Measurements from ENCODE around the gene BTBD9. TPM values are rescaled to one million over a fixed set of nuclear protein-coding genes. Genes with fewer than 3 reads are reported as not detected.

BTBD9 gene
- polyA plus RNA-seq, 2 of the 4 experiments (the other 2 are of a cell fraction), result 2.3 to 4.6 TPM

DNA sequence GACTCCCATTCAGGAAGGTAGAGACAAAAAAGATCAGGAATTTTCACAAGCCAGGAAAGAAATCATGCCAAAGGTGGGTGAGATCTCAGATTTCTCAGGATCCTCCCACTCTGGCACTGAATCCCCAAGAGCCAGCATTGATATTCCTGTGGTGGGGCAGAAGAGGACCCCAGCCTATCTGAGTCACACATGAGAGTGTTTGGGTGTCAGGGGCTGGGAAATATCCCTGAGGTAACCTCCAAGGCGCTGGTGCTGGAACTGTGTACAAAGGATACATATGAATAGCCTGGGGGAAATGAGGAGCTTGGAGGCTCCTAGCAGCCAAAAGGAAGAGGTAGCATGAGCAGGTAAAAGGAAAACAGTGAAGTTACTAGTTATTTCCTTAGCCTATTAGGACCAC is 369.4 kb downstream of the BTBD9 start:
- no peak overlapping the region for H3K4me3 ChIP-seq
- H3K27ac ChIP-seq, result no peak overlapping the region
- TF ChIP-seq MAZ (IDR thresholded peaks at IDR 0.05; ENCODE audit: borderline replicate concordance, low read depth, low read length) (no peak), HOXB13 (CRISPR knock-in tag; IDR thresholded peaks at IDR 0.05; ENCODE audit: low read depth) (no peak), SMC3 (IDR thresholded peaks at IDR 0.05) (no peak), ZNF302 (CRISPR knock-in tag; IDR thresholded peaks at IDR 0.05) (no peak), HOXB5 (CRISPR knock-in tag; IDR thresholded peaks at IDR 0.05) (no peak), FOSB (CRISPR knock-in tag; IDR thresholded peaks at IDR 0.05) (no peak), TFCP2L1 (CRISPR knock-in tag; IDR thresholded peaks at IDR 0.05) (no peak)
- TF ChIP-seq, protein P1, sequence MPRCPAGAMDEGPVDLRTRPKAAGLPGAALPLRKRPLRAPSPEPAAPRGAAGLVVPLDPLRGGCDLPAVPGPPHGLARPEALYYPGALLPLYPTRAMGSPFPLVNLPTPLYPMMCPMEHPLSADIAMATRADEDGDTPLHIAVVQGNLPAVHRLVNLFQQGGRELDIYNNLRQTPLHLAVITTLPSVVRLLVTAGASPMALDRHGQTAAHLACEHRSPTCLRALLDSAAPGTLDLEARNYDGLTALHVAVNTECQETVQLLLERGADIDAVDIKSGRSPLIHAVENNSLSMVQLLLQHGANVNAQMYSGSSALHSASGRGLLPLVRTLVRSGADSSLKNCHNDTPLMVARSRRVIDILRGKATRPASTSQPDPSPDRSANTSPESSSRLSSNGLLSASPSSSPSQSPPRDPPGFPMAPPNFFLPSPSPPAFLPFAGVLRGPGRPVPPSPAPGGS (IDR thresholded peaks at IDR 0.05), result no peak
- TF ChIP-seq, protein P2, sequence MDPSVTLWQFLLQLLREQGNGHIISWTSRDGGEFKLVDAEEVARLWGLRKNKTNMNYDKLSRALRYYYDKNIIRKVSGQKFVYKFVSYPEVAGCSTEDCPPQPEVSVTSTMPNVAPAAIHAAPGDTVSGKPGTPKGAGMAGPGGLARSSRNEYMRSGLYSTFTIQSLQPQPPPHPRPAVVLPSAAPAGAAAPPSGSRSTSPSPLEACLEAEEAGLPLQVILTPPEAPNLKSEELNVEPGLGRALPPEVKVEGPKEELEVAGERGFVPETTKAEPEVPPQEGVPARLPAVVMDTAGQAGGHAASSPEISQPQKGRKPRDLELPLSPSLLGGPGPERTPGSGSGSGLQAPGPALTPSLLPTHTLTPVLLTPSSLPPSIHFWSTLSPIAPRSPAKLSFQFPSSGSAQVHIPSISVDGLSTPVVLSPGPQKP (IDR thresholded peaks at IDR 0.05; ENCODE audit: low read depth, low read length), result no peak
- ATAC-seq (no peak), FAIRE-seq (no peak), DNase-seq (ENCODE audit: low read depth in 1 of 2, low spot score in 1 of 2) (no peak)
- no peak overlapping the region for H3K4me2 ChIP-seq
- no peaks in the 10 kb centered on the region for H3K9me3 ChIP-seq
- WGBS (ENCODE audit: missing lambda C conversion rate), result 73% methylated on average over 1 of the region's 1 CpG
- ChIA-PET CTCF (no interaction called here), POLR2A (no interaction called here)
- no peaks in the 10 kb centered on the region for H3K4me1 ChIP-seq

DNA sequence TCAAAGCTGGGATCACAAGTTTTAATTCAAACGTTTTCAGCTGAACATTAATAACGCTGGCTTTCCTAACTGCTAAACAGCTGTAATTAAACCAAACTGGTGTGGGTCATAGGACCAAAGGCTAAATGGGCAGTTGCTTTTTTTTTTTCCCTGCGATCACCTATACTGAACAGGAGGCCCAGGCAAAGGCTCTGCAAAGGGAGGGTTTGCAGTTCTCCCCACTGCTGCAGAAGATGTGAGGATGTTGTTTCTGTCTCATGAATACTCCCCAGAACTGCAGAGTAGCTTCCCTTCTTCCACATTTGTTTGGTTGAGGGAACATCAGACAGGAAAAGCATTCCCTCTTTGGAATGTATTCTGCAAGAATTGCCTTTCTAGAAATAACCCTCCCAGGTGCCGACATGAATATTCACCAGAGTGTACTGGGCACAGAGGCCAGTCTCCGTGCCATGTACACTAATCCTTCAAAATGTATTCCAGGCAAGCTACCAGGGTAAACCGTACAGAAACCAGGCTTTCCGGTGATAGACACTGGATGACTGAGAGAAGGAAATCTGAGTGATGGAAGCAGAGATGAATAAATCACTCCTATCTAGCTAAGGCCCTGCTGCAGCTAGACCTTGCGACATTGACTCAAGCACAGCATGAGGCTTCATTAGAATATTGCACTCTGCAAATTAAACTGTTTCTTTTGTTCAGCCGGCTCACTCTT is 370.1 kb downstream of the BTBD9 start:
- TF ChIP-seq GATA3 (IDR thresholded peaks at IDR 0.05; ENCODE audit: borderline replicate concordance) (no peak), NFE2L2 (conservative IDR thresholded peaks at IDR 0.05; ENCODE audit: low read length) (no peak), NPAS2 (CRISPR knock-in tag; IDR thresholded peaks at IDR 0.05; ENCODE audit: borderline replicate concordance) (no peak), PHF8 (IDR thresholded peaks at IDR 0.05; ENCODE audit: borderline replicate concordance, low read depth) (no peak)
- Histone ChIP-seq H3K4me2 (no peak overlapping the region), H3K4me3 (no peak overlapping the region), H3K27ac (no peak overlapping the region), H3K9me3 (no peaks in the 10 kb centered on the region), H3K4me1 (peaks cover 6% of the 10 kb centered on the region)
- 85% methylated on average over 9 of the region's 9 CpGs for WGBS (ENCODE audit: missing lambda C conversion rate)
- no peak for ATAC-seq
- FAIRE-seq, result no peak
- ChIA-PET POLR2A (no interaction called here), CTCF (no interaction called here)
- no peak for DNase-seq (ENCODE audit: low read depth in 1 of 2, low spot score in 1 of 2)

DNA sequence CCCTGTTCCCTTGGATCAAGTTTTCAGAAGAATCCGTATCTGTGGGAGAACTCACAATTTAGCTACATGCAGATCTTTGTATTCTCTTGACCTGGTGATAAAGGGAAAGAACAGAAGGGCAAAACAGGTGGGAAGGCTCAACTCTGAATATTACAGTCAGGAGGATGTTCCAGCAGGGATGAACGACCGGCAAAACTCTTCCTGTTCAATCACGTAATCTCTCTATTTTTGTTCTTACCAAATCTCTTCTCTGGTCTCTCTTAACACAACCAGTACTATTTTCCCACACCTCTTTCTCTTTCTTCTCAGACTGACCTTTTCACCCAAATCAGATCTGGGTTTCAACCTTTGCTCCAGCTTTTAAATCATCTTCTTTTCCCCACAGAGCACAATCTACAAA is 371.4 kb downstream of the BTBD9 start:
- Histone ChIP-seq H3K9me3 (no peaks in the 10 kb centered on the region), H3K4me1 (peaks cover 16% of the 10 kb centered on the region), H3K4me2 (no peak overlapping the region), H3K27ac (no peak overlapping the region), H3K4me3 (no peak overlapping the region)
- CTCF ChIA-PET, result no interaction called here
- no peak for ATAC-seq
- DNase-seq (ENCODE audit: low read depth in 1 of 2, low spot score in 1 of 2), result no peak
- 83% methylated on average over 4 of the region's 4 CpGs for WGBS (ENCODE audit: missing lambda C conversion rate)
- no peak for FAIRE-seq
- TF ChIP-seq, protein P3, sequence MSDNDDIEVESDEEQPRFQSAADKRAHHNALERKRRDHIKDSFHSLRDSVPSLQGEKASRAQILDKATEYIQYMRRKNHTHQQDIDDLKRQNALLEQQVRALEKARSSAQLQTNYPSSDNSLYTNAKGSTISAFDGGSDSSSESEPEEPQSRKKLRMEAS (IDR thresholded peaks at IDR 0.05), result no peak
- TF ChIP-seq, protein P4, sequence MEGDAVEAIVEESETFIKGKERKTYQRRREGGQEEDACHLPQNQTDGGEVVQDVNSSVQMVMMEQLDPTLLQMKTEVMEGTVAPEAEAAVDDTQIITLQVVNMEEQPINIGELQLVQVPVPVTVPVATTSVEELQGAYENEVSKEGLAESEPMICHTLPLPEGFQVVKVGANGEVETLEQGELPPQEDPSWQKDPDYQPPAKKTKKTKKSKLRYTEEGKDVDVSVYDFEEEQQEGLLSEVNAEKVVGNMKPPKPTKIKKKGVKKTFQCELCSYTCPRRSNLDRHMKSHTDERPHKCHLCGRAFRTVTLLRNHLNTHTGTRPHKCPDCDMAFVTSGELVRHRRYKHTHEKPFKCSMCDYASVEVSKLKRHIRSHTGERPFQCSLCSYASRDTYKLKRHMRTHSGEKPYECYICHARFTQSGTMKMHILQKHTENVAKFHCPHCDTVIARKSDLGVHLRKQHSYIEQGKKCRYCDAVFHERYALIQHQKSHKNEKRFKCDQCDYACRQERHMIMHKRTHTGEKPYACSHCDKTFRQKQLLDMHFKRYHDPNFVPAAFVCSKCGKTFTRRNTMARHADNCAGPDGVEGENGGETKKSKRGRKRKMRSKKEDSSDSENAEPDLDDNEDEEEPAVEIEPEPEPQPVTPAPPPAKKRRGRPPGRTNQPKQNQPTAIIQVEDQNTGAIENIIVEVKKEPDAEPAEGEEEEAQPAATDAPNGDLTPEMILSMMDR (IDR thresholded peaks at IDR 0.05), result no peak
- TF ChIP-seq MAFK (IDR thresholded peaks at IDR 0.05; ENCODE audit: partially characterized antibody) (no peak), RAD21 (conservative IDR thresholded peaks at IDR 0.05 in 1 of 2, IDR thresholded peaks at IDR 0.05 in 1 of 2) (no peak), NR3C1 (IDR thresholded peaks at IDR 0.05) (no peak), CEBPB (IDR thresholded peaks at IDR 0.05) (no peak), TFCP2L1 (CRISPR knock-in tag; IDR thresholded peaks at IDR 0.05) (no peak)
- TF ChIP-seq, protein P5, sequence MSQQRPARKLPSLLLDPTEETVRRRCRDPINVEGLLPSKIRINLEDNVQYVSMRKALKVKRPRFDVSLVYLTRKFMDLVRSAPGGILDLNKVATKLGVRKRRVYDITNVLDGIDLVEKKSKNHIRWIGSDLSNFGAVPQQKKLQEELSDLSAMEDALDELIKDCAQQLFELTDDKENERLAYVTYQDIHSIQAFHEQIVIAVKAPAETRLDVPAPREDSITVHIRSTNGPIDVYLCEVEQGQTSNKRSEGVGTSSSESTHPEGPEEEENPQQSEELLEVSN (IDR thresholded peaks at IDR 0.05; ENCODE audit: borderline replicate concordance, low read depth), result no peak
- POLR2A ChIA-PET, result no interaction called here

Data from A549 (cell line).